ENCODE data around the gene PAXX. TPM values are rescaled to one million over a fixed set of nuclear protein-coding genes. Genes with fewer than 3 reads are reported as not detected.

Gene PAXX
- total and polyA plus RNA-seq, 12 donors = 12.7 to 131 (median 17.1) TPM

DNA sequence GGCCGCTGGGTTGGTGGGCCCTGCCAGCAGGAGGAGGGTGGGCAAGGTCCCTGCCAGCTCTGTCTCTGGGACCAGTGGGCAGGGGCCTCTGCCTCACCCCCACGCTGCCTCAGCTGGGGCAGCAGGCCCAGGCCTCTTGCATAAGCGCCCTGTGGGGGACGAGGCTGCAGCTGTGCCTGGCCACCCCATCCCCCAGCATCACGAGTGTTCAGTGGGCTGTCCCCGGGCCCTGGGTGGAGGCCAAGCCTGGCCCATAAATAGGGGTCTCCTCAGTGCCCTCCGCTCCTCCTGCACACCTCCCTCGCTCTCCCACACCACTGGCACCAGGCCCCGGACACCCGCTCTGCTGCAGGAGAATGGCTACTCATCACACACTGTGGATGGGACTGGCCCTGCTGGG is 15.0 kb upstream of the PAXX start, which contains the start of gene PTGDS:
Gene PTGDS (plus strand): TSS at position 282 of the 400 bp plus-strand sequence. CDS start 75 bp downstream, at position 357.
- Histone ChIP-seq H3K36me3 (no peaks in the 10 kb centered on the region), H3K27ac (peak within 1 kb of the TSS; percentile 58 to 93 (median 89)), H3K4me3 (peak within 1 kb of the TSS; percentile 49 to 67 (median 58)), H3K4me1 (peaks cover 16 to 92% (median 54%) of the 10 kb centered on the region in 9 donors), H3K27me3 (peaks cover 0 to 20% (median 0%) of the 10 kb centered on the region in 7 donors), H3K9me3 (no peaks in the 10 kb centered on the region)
- ATAC-seq (peak; percentile 33 to 65 (median 48)), DNase-seq (peak; percentile 82)
- WGBS, 2 donors = 33 to 51% methylated on average over 9 to 10 of the region's 10 CpGs
- no peak for TF ChIP-seq CTCF (IDR thresholded peaks at IDR 0.05)
- intact Hi-C loops (cut with DNase I) = loop anchor here in 1 of 10 donors (2.0 kb wide), 1 partner anchor 28 kb away; no protein-coding TSS in a partner anchor

- H3K4me3 ChIP-seq = peak overlapping the region; percentile 49 to 67 (median 58)
- H3K27me3 ChIP-seq = peaks cover 0 to 20% (median 0%) of the 10 kb centered on the region in 7 donors
- 7 to 14% methylated on average over 26 to 33 of the region's 33 CpGs for WGBS, 2 donors
- peaks cover 16 to 94% (median 57%) of the 10 kb centered on the region in 9 donors for H3K4me1 ChIP-seq
- no peaks in the 10 kb centered on the region for H3K9me3 ChIP-seq
- intact Hi-C loops (cut with DNase I) = loop anchor here in 2 of 10 donors (2.0 kb wide), 2 partner anchors 27 to 29 kb away; no protein-coding TSS in a partner anchor
- no peak for TF ChIP-seq CTCF (IDR thresholded peaks at IDR 0.05)
- no peaks in the 10 kb centered on the region for H3K36me3 ChIP-seq
- peak overlapping the region; percentile 58 to 93 (median 89) for H3K27ac ChIP-seq
- ATAC-seq (peak in 1 of 8 donors; percentile 0), DNase-seq (no peak)
These were observed 14.6 kb upstream of the PAXX start for GRCh38 chr9:136977649-136978072.

DNA sequence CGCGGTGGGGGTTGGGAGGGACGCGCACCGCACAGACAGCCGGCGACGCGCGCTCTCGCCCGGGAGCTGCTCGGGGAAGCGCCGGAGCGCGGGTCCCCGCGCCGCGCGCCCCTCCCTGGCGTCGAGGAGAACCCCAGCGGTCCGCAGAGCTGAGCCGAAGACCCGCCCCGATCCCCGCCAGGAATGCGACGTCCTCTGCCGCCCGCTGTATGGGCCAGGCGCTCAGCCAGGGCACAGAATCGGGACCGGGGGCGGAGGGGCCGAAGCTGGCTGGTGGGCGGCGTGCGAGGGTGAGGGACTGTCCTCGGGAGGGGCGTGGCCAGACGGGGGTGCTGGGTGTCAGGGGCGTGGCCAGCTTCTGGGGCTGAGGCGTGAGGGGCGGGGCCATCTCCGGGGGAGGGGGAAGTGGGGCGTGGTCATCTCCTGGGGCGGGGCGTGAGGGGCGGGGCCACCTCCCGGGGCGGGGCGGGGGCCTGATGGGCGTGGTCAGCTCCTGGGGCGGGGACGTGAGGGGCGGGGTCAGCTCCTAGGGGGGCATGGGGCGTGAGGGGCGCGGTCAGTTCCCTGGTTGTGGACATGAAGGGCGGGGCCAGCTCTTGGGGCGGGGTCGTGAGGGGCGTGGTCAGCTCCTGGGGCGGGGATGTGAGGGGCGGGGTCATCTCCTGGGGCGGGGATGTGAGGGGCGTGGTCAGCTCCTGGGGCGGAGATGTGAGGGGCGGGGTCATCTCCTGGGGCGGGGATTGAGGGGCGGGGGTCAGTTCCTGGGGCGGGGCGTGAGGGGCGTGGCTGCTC is 14.0 kb upstream of the PAXX start:
- Histone ChIP-seq H3K4me1 (peaks cover 16 to 94% (median 62%) of the 10 kb centered on the region in 9 donors), H3K9me3 (no peaks in the 10 kb centered on the region), H3K36me3 (no peaks in the 10 kb centered on the region), H3K27ac (peak overlapping the region; percentile 58 to 93 (median 89)), H3K4me3 (peak overlapping the region; percentile 49 to 67 (median 58)), H3K27me3 (peaks cover 0 to 24% (median 0%) of the 10 kb centered on the region in 7 donors)
- DNase-seq (peak; percentile 89), ATAC-seq (peak; percentile 25 to 50 (median 39))
- TF ChIP-seq CTCF (IDR thresholded peaks at IDR 0.05) = no peak
- WGBS, 2 donors = 4 to 5% methylated on average over 59 to 77 of the region's 78 CpGs
- intact Hi-C loops (cut with DNase I) = loop anchor here in 1 of 10 donors (2.0 kb wide), 1 partner anchor 27 kb away; no protein-coding TSS in a partner anchor

GRCh38 chr9:136978865-136979544 is 13.2 kb upstream of the PAXX start:
- Histone ChIP-seq H3K9me3 (no peaks in the 10 kb centered on the region), H3K4me3 (peak overlapping the region in 4 of 10 donors; percentile 18 to 32 (median 26)), H3K4me1 (peaks cover 16 to 89% (median 62%) of the 10 kb centered on the region in 9 donors), H3K27me3 (peaks cover 0 to 31% (median 0%) of the 10 kb centered on the region in 7 donors), H3K36me3 (no peaks in the 10 kb centered on the region), H3K27ac (peak overlapping the region in 8 of 10 donors; percentile 55 to 93 (median 88))
- ATAC-seq (no peak), DNase-seq (peak in 1 of 2 donors; percentile 23)
- no peak for TF ChIP-seq CTCF (IDR thresholded peaks at IDR 0.05)
- intact Hi-C loops (cut with DNase I) = loop anchor here in 1 of 10 donors (2.0 kb wide), 1 partner anchor 28 kb away; no protein-coding TSS in a partner anchor
- 63 to 66% methylated on average over 39 to 41 of the region's 41 CpGs for WGBS, 2 donors

Measured in heart right ventricle (tissue), 16 donors.